ENCODE data around the gene PRR20G. TPM values are rescaled to one million over a fixed set of nuclear protein-coding genes. Genes with fewer than 3 reads are reported as not detected.
"Not testable (repeated sequence)": the region's sequence is repeated elsewhere in the genome, so short reads cannot be mapped to it uniquely, and the experiment has no call there.

PRR20G gene
- total RNA-seq: not detected

- DNase-seq (ENCODE audit: low spot score) (no peak), ATAC-seq (no peak)
- intact Hi-C loops (cut with DNase I): no loop called here
These were observed at the start of gene PRR20G for GRCh38 chr3:127287840-127288239. Gene PRR20G (minus strand): TSS chr3:127288046. CDS start chr3:127287365, 681 bp downstream.

- ATAC-seq: no peak
- intact Hi-C loops (cut with DNase I): no loop called here
- DNase-seq (ENCODE audit: low spot score): no peak
These were observed 49.2 kb upstream of the PRR20G start for GRCh38 chr3:127337001-127337400.

GRCh38 chr3:127336101-127336500 is 48.3 kb upstream of the PRR20G start:
- intact Hi-C loops (cut with DNase I): no loop called here
- DNase-seq (ENCODE audit: low spot score) (no peak), ATAC-seq (no peak)

- no peak for ATAC-seq
- no peak for DNase-seq (ENCODE audit: low spot score)
- intact Hi-C loops (cut with DNase I): no loop called here
These were observed 42.5 kb upstream of the PRR20G start for GRCh38 chr3:127330385-127330784.

- intact Hi-C loops (cut with DNase I): no loop called here
- DNase-seq (ENCODE audit: low spot score) (no peak), ATAC-seq (no peak)
These were observed 41.9 kb upstream of the PRR20G start for GRCh38 chr3:127329631-127330285.

GRCh38 chr3:127328421-127328820 is 40.6 kb upstream of the PRR20G start:
- DNase-seq (ENCODE audit: low spot score) (no peak), ATAC-seq (no peak)
- intact Hi-C loops (cut with DNase I): no loop called here

- intact Hi-C loops (cut with DNase I): no loop called here
- no peak for DNase-seq (ENCODE audit: low spot score)
- ATAC-seq: no peak
These were observed 38.5 kb upstream of the PRR20G start for GRCh38 chr3:127326341-127326740.

- intact Hi-C loops (cut with DNase I): no loop called here
- DNase-seq (ENCODE audit: low spot score): no peak
- ATAC-seq: peak; percentile 90
These were observed 37.7 kb upstream of the PRR20G start for GRCh38 chr3:127325629-127325961.

- ATAC-seq (peak; percentile 54), DNase-seq (ENCODE audit: low spot score) (no peak)
These were observed 37.2 kb upstream of the PRR20G start for GRCh38 chr3:127324913-127325628.

GRCh38 chr3:127324076-127324475 is 36.2 kb upstream of the PRR20G start:
- ATAC-seq: no peak
- intact Hi-C loops (cut with DNase I): no loop called here
- DNase-seq (ENCODE audit: low spot score): no peak

More at GRCh38 chr3:127324913-127325628, 37.2 kb upstream of the PRR20G start:
- intact Hi-C loops (cut with DNase I): no loop called here

GRCh38 chr3:127323581-127323980 is 35.7 kb upstream of the PRR20G start:
- ATAC-seq: no peak
- DNase-seq (ENCODE audit: low spot score): no peak
- intact Hi-C loops (cut with DNase I): no loop called here

- DNase-seq (ENCODE audit: low spot score): no peak
- no peak for ATAC-seq
- intact Hi-C loops (cut with DNase I): no loop called here
These were observed 33.5 kb upstream of the PRR20G start for GRCh38 chr3:127321371-127321770.

- intact Hi-C loops (cut with DNase I): no loop called here
- ATAC-seq: no peak
- no peak for DNase-seq (ENCODE audit: low spot score)
These were observed 32.8 kb upstream of the PRR20G start for GRCh38 chr3:127320529-127321121.

- intact Hi-C loops (cut with DNase I): no loop called here
- DNase-seq (ENCODE audit: low spot score): no peak
- no peak for ATAC-seq
These were observed 28.8 kb upstream of the PRR20G start for GRCh38 chr3:127316685-127317084.

GRCh38 chr3:127312818-127313217 is 25.0 kb upstream of the PRR20G start:
- no peak for ATAC-seq
- intact Hi-C loops (cut with DNase I): no loop called here
- no peak for DNase-seq (ENCODE audit: low spot score)

GRCh38 chr3:127308821-127309220 is 21.0 kb upstream of the PRR20G start:
- intact Hi-C loops (cut with DNase I); ATAC-seq; DNase-seq (ENCODE audit: low spot score): not testable (repeated sequence)

GRCh38 chr3:127307916-127308315 is 20.1 kb upstream of the PRR20G start:
- intact Hi-C loops (cut with DNase I): no loop called here
- no peak for ATAC-seq
- no peak for DNase-seq (ENCODE audit: low spot score)

- ATAC-seq (peak; percentile 60), DNase-seq (ENCODE audit: low spot score) (no peak)
- intact Hi-C loops (cut with DNase I): no loop called here
These were observed 19.4 kb upstream of the PRR20G start for GRCh38 chr3:127307112-127307835.

- ATAC-seq: no peak
- DNase-seq (ENCODE audit: low spot score): no peak
- intact Hi-C loops (cut with DNase I): no loop called here
These were observed 18.7 kb upstream of the PRR20G start for GRCh38 chr3:127306361-127307111.
